ENCODE data around the gene ADPRHL1. TPM values are rescaled to one million over a fixed set of nuclear protein-coding genes. Genes with fewer than 3 reads are reported as not detected.

The ADPRHL1 gene
- total RNA-seq, 2 donors from 2014 or later: 4.6 to 6.2 TPM

DNA sequence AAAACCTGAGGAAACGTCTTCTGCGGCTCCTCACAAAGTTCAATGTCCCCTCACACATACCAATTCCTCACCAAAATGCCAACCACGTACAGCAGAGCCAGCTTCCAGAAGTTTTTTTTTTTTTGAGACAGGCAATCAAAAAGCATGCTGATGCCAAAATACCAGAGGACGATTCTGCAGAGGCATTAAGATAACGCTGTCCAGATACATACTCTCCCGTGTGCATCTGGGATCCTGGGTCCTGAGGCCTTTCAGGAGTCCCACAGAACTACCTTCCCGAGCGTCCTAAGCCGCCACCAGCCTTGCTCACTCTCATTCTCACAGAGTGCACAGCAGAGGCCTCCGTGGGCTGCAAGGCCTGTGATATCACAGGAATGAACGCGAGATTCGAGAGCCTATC lies 32.3 kb upstream of the ADPRHL1 start:
- H3K9ac ChIP-seq (ENCODE audit: low read depth in 2 of 2, low read length in 2 of 2): no peak overlapping the region
- no peaks in the 10 kb centered on the region for H3K27me3 ChIP-seq
- H3K4me1 ChIP-seq: peaks cover 7% of the 10 kb centered on the region
- no peaks in the 10 kb centered on the region for H3K9me3 ChIP-seq
- no peak overlapping the region for H3K4me3 ChIP-seq
- no peaks in the 10 kb centered on the region for H3K36me3 ChIP-seq
- TF ChIP-seq, protein P1, sequence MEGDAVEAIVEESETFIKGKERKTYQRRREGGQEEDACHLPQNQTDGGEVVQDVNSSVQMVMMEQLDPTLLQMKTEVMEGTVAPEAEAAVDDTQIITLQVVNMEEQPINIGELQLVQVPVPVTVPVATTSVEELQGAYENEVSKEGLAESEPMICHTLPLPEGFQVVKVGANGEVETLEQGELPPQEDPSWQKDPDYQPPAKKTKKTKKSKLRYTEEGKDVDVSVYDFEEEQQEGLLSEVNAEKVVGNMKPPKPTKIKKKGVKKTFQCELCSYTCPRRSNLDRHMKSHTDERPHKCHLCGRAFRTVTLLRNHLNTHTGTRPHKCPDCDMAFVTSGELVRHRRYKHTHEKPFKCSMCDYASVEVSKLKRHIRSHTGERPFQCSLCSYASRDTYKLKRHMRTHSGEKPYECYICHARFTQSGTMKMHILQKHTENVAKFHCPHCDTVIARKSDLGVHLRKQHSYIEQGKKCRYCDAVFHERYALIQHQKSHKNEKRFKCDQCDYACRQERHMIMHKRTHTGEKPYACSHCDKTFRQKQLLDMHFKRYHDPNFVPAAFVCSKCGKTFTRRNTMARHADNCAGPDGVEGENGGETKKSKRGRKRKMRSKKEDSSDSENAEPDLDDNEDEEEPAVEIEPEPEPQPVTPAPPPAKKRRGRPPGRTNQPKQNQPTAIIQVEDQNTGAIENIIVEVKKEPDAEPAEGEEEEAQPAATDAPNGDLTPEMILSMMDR (IDR thresholded peaks at IDR 0.05): no peak
- intact Hi-C loops (cut with DNase I): no loop called here
- no peak overlapping the region for H3K27ac ChIP-seq
- DNase-seq: no peak

DNA sequence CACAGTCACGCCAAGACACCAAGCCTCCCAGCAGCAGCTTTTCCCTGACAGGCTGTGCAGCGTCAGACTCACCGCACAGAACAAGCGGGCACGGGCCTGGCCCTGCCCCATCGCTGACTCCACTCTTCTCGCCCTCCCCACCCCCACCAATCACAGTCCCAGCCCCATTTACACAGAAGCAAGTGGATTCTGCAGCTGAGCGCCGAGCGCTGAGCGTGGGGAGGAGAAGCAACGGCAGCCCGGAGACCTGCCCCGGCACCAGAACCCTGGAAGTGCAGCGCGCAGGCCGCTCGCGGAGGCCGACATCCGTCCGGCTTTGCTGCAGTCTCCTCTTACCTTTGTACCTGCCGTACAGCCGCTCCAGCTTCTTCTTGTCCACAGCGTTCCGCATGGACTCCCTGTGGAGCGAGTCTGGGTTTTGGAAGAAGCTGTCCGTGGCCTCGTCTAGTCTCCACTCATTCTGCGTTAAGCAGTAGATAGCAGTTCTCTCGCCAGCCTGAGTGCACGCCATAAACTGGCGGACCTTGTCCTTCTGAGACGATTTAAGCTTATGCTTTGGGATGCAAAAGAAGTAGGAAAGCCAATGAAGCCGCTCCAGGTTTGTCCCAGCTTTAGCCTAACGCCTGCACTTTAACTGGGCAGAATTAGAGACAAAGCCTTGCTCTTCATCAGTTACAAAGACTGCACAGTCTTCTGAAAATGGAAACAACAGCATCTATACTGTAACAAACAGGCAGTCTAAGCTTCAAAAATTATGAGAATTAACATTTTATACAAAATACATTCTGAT lies 30.4 kb upstream of the ADPRHL1 start:
- no peak for DNase-seq
- TF ChIP-seq, protein P1 (IDR thresholded peaks at IDR 0.05): no peak
- no peaks in the 10 kb centered on the region for H3K4me1 ChIP-seq
- H3K9me3 ChIP-seq: no peaks in the 10 kb centered on the region
- H3K27me3 ChIP-seq: no peaks in the 10 kb centered on the region
- no peaks in the 10 kb centered on the region for H3K36me3 ChIP-seq
- no peak overlapping the region for H3K4me3 ChIP-seq
- no peak overlapping the region for H3K27ac ChIP-seq
- intact Hi-C loops (cut with DNase I): no loop called here
- H3K9ac ChIP-seq (ENCODE audit: low read depth in 2 of 2, low read length in 2 of 2): no peak overlapping the region

DNA sequence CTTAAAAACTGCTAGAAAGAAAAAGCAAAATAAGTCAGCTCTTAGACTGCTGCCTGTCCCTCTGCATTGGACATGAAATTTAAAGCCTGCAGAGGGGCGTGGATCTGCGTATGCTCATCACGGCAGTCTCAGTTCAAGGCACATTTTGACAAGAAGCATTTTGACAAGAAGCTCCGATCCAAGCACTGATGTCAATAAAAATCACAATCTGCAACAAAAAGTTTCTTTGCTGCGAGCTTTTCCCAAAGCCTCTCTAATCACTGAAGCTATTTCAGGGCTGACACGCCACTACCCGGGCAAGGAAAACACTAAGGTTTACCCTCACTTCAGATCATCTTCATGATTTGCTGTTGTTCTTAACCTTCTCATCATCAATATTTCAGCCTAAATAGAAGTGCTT lies 29.8 kb upstream of the ADPRHL1 start:
- H3K27ac ChIP-seq: no peak overlapping the region
- TF ChIP-seq, protein P1 (IDR thresholded peaks at IDR 0.05): no peak
- intact Hi-C loops (cut with DNase I): no loop called here
- H3K36me3 ChIP-seq: no peaks in the 10 kb centered on the region
- DNase-seq: no peak
- H3K27me3 ChIP-seq: no peaks in the 10 kb centered on the region
- H3K4me3 ChIP-seq: no peak overlapping the region
- no peaks in the 10 kb centered on the region for H3K9me3 ChIP-seq
- H3K4me1 ChIP-seq: no peaks in the 10 kb centered on the region
- H3K9ac ChIP-seq (ENCODE audit: low read depth in 2 of 2, low read length in 2 of 2): no peak overlapping the region

DNA sequence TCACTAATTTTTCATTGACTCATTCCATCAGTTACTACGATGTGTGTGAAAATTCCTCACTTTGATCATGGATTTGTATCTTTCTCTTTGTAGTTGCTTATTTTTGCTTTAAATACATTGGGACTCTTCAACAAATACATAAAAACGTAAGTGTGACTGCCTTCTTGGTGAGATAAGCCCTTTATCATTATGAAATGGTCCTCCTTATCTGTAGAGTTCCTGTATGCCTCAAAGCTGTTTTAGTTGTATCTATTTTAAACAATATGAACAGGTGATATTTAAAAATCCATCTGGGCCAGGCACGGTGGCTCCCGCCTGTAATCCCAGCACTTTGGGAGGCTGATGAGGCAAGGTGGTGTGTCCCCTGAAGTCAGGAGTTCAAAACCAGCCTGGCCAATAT lies 25.9 kb upstream of the ADPRHL1 start:
- TF ChIP-seq, protein P1 (IDR thresholded peaks at IDR 0.05): no peak
- Histone ChIP-seq H3K9ac (ENCODE audit: low read depth in 2 of 2, low read length in 2 of 2) (no peak overlapping the region), H3K4me1 (no peaks in the 10 kb centered on the region), H3K27ac (no peak overlapping the region), H3K36me3 (no peaks in the 10 kb centered on the region), H3K4me3 (no peak overlapping the region), H3K9me3 (no peaks in the 10 kb centered on the region), H3K27me3 (no peaks in the 10 kb centered on the region)
- intact Hi-C loops (cut with DNase I): no loop called here
- no peak for DNase-seq

DNA sequence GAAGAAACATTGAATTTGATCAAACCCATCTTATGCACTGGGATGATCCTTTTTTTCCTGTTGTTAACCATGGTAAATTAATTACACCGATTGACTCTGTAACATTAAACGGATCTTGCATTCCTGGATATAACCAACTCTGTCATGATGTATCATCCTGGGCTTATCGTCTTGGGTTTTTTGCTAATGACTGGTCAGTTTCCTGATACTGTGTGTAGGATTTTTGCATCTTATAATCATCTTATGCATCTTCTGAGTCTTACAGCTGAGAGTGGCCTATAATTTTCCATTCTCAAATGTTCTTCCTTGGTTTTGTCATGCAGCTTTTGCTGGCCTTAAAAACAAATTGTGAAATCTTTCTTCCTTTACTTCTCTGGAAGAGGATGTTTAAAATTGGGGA lies 24.4 kb upstream of the ADPRHL1 start:
- Histone ChIP-seq H3K36me3 (no peaks in the 10 kb centered on the region), H3K9me3 (no peaks in the 10 kb centered on the region), H3K27me3 (no peaks in the 10 kb centered on the region), H3K4me3 (no peak overlapping the region), H3K27ac (no peak overlapping the region), H3K4me1 (no peaks in the 10 kb centered on the region), H3K9ac (ENCODE audit: low read depth in 2 of 2, low read length in 2 of 2) (no peak overlapping the region)
- no peak for DNase-seq
- TF ChIP-seq, protein P1 (IDR thresholded peaks at IDR 0.05): no peak
- intact Hi-C loops (cut with DNase I): no loop called here

All from colonic mucosa (tissue), 4 donors.